Epithelial cell of umbilical artery (primary cell): Measurements from ENCODE around the gene C16orf46. TPM values are rescaled to one million over a fixed set of nuclear protein-coding genes. Genes with fewer than 3 reads are reported as not detected.

Experiments
- total RNA-seq: library from RNA; depleted of rRNA; stranded (reverse); fragments of >200 nt; gene quantifications from 2 replicates; pipeline ENCODE4 v1.2.3, GENCODE V29; 2014

Gene C16orf46, protein sequence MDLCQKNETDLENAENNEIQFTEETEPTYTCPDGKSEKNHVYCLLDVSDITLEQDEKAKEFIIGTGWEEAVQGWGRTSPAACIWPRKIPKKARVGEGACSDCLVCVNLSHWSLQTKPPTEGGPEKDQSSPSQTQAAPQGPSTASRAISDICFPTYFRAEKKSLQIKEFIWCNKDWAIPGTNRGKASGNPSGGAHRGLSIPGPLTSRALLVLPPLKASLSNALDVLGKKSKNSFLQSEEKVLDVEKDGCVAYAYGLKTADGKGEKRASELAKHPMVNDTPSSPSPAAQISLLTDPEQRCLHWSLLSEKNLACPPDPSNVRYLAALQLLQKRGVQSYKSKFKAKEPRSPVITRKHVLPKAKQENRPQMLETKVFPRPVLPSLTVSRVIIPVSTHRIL
- 0.32 and 0.46 TPM in 2 replicates for total RNA-seq

DNA sequence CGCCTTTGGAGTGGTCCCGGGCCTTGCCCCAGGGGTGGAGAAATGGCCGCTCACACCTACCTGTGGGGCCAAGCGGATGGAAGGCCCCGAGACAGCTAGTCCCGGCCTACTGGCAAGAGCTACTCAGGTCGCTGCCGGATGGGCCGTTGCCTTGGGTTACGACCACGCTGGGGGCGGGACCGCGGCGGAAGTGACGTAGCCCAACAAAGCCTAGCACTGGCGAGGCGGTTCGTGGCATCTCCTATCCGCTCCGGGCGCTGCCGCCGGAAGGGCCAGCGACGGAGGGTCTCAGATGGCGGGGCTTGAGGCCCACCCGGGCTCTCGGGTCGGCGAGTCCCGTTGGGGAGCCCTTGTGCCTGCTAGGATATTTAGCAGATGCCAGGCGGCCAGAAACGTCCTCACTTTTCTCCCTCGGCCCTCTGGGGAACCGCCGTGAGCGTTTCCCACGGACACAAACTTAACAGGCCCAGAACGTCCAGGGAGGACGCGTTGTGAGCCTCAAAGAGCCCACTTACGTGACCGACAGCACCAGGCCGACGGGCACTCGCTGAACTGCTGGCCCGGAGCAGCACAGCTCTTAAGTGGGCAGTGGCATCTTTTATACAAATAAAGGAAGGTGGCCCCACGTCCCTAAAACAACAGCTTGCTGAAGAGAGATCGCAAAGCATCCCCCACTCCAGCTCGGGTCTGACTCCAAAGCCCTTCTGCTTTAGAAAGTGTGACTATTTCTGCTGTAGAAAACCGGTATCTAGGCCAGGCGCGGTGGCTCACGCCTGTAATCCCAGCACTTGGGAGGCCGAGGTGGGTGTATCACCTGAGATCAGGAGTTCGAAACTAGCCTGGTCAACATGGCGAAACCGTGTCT lies at the start of gene C16orf46:
Gene C16orf46, minus strand, starts transcription at position 163 of the 865 bp plus-strand sequence. CDS start 13,283 bp downstream, outside the sequence.

DNA sequence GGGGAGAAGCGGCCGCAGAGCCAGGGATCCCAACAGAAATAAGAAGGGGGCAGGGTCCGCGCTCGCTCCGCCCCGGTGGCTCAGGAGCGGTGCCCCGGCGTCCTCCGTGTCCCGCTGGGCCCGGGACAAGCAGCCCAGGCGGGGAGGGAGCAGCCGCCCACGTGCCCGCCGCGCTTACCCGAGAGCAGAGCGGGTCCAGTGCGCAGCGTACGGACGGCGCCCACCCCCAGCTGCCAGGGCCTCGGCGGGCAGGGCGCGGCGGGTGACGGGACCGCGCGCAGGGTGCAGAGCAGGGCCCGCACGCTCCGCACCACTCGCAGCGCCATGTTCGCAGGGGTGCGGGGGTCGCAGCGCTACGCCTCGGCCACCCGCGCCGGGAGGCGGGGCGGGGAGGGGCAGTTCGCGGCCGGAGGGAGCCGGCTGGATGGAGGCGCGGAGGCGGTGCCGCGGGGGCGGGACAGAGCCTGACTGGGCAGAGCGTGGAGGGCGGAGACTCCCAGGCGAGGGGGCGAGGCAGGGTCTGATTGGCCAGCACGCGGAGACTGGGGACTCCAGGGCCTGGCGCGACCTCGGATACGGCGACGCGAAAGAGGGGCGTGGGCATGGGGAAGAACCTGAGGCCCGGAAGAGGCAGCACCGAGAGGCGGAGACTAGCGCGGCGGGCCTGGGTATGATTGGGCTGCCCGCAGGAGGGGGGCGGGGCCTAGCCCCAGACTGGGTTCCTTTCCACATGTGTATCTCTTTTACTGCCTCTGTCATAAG lies 19.1 kb upstream of the C16orf46 start, which contains the start of gene GCSH:
Gene GCSH, minus strand, starts transcription at position 443 of the 762 bp plus-strand sequence. Its CDS starts 117 bp downstream, at position 326.

DNA sequence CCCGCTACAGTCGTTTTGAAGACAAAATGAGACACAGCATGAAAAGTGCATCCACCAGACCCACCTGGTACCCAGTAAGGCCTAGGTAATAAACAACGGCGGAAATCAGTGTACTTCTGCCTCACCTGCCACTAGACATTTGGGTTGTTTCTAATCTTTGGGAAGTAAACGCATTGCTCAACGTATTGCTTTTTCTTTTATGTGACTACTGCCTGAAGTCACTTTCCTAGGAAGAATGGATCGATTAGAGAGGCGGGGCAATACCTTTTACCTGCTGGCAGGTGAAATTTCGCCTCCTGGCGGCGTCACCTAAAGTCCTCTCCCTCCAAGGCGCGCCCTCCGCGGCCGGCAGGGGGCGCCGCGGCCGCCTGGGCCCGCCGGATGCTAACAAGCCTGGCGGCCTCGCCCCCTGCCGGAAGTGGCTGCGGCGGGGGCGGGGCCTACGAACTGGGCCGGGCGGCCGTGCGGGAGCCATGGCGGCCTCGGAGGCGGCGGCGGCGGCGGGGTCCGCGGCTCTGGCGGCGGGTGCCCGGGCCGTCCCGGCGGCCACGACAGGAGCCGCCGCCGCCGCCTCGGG lies 41.6 kb downstream of the C16orf46 start, which contains the start of gene ATMIN:
Gene ATMIN, plus strand, starts transcription at position 445 of the 577 bp plus-strand sequence. Its CDS starts 29 bp downstream, at position 474.

Other genes with a start within 250 kb of the C16orf46 start
- gene CMC2, start 70.4 kb downstream of the C16orf46 start, total RNA-seq, result 70.8 and 76.7 TPM in 2 replicates
- gene CENPN, start 70.0 kb downstream of the C16orf46 start, total RNA-seq, result 62.9 and 63.0 TPM in 2 replicates
- gene ATMIN, start 41.4 kb downstream of the C16orf46 start, total RNA-seq, result 23.1 and 31.3 TPM in 2 replicates
- 12.5 and 15.9 TPM in 2 replicates for gene GCSH, start 19.2 kb upstream of the C16orf46 start, total RNA-seq
- gene BCO1, start 161.5 kb upstream of the C16orf46 start, total RNA-seq, result under 0.01 TPM in 1 of 2 replicates, not detected in the other
- gene GAN, start 237.7 kb upstream of the C16orf46 start, total RNA-seq, result 7.1 TPM in 2 replicates